Left kidney (tissue), 2 donors: Measurements from ENCODE around the gene OSBP2. TPM values are rescaled to one million over a fixed set of nuclear protein-coding genes. Genes with fewer than 3 reads are reported as not detected.

Experiments
- DNase-seq: peaks from one replicate; pipeline ENCODE4 v3.0.0-alpha.2; 2013
- polyA plus RNA-seq: library from polyadenylated mRNA; unstranded; fragments of 120-200 nt; gene quantifications from one replicate; pipeline ENCODE4 v1.2.1, GENCODE V29; 2013; ENCODE audit not compliant: insufficient read length

The OSBP2 gene
- polyA plus RNA-seq, 1 donor, result 5.5 TPM

GRCh38 chr22:30943368-30943767 lies 248.7 kb downstream of the OSBP2 start:
- DNase-seq, result no peak

GRCh38 chr22:30944986-30945385 lies 250.3 kb downstream of the OSBP2 start:
- no peak for DNase-seq

GRCh38 chr22:30945653-30946052 lies 251.0 kb downstream of the OSBP2 start:
- DNase-seq, result no peak

- DNase-seq, result no peak
These were observed 251.7 kb downstream of the OSBP2 start for GRCh38 chr22:30946354-30946753.

- DNase-seq, result no peak
These were observed 252.6 kb downstream of the OSBP2 start for GRCh38 chr22:30947173-30947815.

- peak; percentile 56 for DNase-seq
These were observed 253.3 kb downstream of the OSBP2 start for GRCh38 chr22:30947816-30948454.

GRCh38 chr22:30948930-30949342 lies 254.3 kb downstream of the OSBP2 start:
- DNase-seq, result no peak

GRCh38 chr22:30949934-30950660 lies 255.4 kb downstream of the OSBP2 start:
- DNase-seq, result no peak

GRCh38 chr22:30953206-30953605 lies 258.5 kb downstream of the OSBP2 start:
- DNase-seq, result no peak

- DNase-seq, result no peak
These were observed 260.5 kb downstream of the OSBP2 start for GRCh38 chr22:30955153-30955552.

Other genes starting within 250 kb of the OSBP2 start
- gene SEC14L3, start 222.9 kb upstream of the OSBP2 start, polyA plus RNA-seq, result not detected
- gene SEC14L4, start 189.2 kb upstream of the OSBP2 start, polyA plus RNA-seq, result 1.1 TPM
- 11.4 TPM for gene SEC14L6, start 148.1 kb upstream of the OSBP2 start, polyA plus RNA-seq
- gene GAL3ST1, start 120.2 kb upstream of the OSBP2 start, polyA plus RNA-seq, result 23.8 TPM
- 73.1 TPM for gene PES1, start 103.0 kb upstream of the OSBP2 start, polyA plus RNA-seq
- gene TCN2, start 87.7 kb upstream of the OSBP2 start, polyA plus RNA-seq, result 65.2 TPM
- gene SLC35E4, start 59.1 kb upstream of the OSBP2 start, polyA plus RNA-seq, result 1.3 TPM
- 10.3 TPM for gene DUSP18, start 27.0 kb upstream of the OSBP2 start, polyA plus RNA-seq